GM18861 (cell line): ENCODE data around the gene TPX2.

Experiments used
- ATAC-seq: cut with Tn5 transposase; IDR thresholded peaks from one replicate; pipeline ENCODE4 v1.9.1; 2021; ENCODE audit not compliant: unreplicated experiment

Gene TPX2

DNA sequence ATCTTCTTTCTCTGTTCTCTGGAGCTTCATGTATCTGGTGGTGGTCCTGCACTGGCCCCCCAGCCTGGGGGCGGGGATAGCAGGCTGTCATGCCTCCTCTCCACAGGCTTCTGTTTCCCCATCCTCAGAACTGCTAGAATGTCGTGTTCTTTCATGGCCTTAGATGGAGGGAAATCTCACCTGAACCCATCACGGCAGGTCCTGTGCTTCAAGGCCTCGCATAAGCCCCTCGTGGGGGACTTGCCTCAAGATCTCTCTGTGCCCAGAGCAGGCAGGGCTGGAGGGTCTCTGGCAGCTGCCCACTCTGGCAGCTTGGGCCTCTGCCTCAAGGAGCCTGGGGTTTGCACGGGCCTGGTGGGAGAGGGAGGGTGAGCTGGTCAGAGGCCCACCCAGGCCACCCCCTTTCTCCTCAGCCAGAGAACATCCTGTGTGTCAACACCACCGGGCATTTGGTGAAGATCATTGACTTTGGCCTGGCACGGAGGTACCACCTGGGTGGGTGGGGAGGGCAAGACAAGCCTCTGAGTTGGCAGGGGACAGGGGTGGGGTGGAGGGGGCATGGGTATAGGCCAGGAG is 91.4 kb downstream of the TPX2 start:
- no peak for ATAC-seq

DNA sequence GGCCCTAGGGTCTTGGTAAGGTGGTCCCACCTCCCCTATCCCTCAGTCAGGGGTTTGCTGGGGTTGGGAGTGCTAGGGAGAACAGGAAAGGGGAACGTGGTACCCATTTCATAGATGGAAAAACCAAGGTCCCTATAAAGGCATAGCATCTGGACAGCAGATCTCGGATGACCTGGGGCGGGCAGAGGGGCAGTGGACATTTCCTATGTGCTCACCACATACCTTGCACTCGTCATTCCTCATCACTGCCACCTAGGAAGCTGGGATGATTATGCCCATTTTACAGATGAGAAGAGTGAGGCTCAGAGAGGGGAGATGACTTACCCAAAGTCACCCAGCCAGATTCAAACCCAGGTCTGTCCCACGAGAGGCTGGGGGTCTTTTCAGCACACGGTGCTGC is 92.1 kb downstream of the TPX2 start:
- ATAC-seq = no peak

- no peak for ATAC-seq
Measured at GRCh38 chr20:31831771-31832306, 92.7 kb downstream of the TPX2 start.

DNA sequence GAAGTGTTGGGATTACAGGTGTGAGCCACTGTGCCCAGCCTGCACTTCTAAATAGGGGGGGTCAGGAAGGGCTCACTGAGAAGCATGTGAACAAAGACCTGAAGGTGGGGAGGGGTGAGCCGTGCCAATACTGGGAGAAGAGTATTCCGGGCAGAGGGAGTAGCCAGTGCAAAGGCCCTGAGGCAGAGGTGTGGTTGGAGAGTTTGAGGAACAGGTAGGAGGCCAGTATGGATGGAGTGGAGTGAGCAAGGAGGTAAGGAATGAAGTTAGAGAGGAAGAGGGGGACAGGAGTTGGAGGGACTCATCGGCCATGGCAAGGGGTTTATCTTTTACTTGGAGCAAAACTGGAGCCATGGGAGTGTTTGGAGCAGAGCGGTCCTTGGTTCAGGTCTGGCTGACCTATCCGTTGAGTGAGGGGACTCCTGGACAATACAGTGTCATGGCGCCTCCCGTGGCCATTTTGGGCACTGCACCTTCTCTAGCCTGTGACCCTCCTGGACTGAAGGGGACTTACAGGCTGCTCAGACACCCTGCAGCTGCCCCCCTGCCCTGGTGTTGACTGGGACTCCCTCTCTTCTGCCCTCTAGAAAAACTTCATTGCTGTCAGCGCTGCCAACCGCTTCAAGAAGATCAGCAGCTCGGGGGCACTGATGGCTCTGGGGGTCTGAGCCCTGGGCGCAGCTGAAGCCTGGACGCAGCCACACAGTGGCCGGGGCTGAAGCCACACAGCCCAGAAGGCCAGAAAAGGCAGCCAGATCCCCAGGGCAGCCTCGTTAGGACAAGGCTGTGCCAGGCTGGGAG is 94.2 kb downstream of the TPX2 start:
- no peak for ATAC-seq

DNA sequence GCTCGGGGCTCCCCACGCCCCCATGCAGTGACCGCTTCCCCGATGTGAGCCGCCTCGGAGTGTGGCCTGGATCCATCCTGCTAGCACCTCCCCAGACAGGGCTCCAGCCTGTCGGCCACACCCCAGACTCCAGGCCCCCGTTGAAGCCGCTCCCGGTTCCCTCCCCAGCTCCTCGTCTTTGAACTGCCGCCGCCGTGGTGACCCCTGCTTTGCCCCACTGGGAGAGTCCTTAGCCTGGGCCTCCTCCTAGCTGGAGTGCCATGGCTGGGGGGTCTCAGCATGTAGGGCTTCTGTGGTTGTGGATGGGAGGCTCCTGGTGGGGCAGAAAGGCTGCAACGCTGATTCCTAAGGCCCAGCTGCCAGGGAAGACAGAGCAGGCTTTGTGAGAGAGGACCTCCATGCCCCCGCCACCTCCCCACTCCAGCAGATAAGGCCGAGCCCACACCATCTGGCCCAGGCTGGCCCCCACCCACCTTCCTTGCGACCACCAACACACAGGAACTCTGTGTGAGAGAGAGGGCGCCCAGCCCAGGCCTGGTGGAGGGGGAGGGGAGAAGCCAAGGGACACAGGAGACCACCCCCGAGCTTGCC is 94.9 kb downstream of the TPX2 start:
- ATAC-seq = no peak

GRCh38 chr20:31835554-31835953 is 96.5 kb downstream of the TPX2 start:
- no peak for ATAC-seq

DNA sequence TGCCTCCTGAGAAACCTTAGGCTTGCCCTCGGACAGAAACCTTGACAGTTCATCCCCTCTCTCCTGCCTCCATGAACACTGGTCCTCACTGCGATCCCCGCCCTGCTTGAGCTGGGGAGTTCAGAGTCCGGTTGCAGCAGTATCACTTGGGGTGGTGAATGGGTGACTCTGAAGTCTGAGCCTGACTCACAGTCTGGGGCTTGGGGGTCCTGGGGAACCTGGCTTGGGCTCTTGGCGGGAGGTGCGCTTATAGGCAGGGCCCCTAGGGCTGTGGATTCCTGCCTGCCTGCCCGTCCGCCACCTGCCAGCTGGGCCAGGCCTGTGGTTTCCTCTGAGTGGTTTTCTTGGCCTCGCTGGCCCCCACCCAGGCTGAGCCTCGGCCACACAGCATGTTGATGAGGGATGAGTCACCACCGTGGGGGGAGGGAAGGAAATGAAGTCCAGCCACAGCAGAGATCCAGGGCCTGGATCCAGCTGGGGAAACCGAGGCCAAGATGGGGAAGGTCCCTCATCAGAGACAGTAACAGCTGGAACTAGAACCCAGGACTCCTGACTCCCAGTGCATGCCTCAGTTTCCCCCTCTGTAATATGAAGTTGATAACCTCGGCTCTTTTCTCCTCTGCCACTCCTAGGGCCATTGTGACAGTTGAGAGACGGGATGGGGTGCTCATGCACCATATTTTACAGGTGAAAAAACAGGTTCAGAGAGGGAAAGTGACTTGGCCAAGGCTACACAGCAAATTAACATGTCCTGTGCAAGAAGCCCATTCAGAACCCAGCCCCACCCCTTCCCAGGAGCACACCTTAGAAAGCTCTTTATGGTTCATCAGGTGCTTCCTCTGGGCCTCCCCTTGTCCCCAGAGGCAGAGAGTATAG is 97.1 kb downstream of the TPX2 start:
- peak; percentile 78 for ATAC-seq

DNA sequence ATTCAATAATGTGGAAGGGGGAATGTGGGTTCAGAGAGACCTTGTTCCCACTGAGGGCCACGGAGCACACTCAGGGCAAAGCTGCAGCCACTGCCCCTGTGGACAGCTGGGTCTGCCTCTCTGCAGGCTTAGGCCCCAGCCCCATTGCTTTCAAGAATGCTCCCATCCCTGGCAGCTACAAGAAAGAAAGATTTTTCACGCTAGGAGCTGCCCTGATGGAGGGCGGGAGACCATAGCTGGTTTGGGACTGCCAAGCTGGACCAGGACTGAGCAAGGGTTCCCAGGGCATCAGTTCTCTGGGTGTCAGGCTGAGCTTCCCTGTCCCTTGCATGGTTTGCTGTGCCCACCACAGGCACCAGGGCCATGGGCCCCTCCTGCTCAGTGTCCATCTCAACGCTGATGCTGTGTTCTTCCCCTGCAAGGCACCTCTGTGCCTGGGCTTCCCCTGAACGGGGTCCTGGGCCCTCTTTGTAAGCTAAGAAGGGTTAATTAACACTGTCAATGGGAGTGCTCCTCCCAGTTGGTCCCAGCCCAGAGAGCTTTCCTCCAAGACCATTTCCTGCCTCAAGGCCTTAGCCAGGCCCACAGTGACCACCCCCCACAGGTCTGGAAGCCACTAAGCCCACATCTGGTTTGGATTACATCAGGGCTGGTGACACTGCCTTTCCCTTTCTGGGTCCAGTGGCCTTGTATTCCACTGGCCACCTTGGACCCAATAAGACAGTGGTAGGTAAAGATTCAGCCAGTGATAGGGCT is 97.9 kb downstream of the TPX2 start:
- no peak for ATAC-seq

- no peak for ATAC-seq
Measured at GRCh38 chr20:31837896-31838397, 98.9 kb downstream of the TPX2 start.

- no peak for ATAC-seq
Measured at GRCh38 chr20:31838646-31839292, 99.7 kb downstream of the TPX2 start.

- no peak for ATAC-seq
Measured at GRCh38 chr20:31839782-31840487, 100.8 kb downstream of the TPX2 start.

DNA sequence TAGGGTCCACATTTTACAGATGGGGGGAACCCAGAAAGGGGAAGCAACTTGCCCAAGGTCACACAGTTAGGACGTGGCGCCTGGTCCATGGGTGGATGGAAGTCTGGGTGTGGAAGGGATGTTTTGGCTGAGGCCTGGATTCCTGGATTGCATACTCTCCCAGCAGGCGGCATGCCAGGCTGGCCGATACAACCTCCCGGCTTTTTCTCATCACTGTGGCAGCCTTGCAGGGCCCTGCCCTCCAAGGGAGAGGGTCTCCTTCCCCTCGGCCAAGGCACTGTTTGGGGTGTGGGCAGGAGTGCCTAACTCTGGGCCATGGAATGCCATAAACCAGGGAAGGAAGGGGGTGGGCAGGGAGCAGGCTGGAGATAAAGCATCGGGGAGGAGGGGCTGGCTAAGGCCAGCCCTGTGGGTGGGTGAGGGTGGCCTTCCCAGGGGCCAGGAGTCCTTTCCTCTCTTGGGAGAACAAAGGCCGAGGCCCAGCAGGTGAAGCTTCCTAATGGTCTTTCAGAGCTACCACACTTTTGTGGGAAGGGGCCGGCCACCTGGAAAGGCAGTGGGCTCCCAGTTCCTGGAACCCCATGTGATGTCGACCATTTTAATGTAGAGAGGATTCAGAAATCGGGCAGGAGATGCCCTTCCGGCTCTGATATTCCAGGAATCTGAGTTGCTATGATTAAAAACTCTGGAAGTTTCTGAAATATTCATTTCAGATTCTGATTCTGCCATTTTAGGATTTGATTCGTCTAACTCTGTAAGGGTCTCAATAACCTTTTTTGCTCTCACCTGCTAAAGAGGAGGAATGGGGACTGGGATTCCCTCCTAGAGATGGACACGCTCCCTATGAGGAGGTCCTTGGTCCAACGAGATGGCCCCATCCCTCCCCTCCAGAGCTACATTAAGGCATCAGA is 102.1 kb downstream of the TPX2 start:
- no peak for ATAC-seq

DNA sequence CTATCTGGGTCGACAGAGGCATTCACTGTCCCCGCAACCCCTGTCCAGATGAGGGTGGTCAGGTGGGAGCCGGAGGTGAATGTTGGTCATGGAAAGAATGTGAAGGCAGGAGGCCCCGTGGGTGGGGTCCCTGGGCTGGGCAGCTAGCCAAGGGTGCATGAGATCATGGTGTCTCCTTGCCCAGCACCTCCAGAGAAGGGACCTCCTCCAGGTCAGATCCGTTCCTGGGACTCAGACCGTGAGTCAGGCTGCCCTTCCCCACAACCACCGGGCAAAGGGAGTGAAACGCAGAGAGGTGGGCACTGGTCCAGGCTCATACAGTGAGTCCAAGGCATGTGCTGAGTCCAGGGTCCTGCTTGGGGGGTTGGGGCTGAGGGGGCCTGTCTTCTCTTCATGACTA is 102.8 kb downstream of the TPX2 start:
- ATAC-seq = no peak

- ATAC-seq = no peak
Measured at GRCh38 chr20:31842471-31843157, 103.5 kb downstream of the TPX2 start.

DNA sequence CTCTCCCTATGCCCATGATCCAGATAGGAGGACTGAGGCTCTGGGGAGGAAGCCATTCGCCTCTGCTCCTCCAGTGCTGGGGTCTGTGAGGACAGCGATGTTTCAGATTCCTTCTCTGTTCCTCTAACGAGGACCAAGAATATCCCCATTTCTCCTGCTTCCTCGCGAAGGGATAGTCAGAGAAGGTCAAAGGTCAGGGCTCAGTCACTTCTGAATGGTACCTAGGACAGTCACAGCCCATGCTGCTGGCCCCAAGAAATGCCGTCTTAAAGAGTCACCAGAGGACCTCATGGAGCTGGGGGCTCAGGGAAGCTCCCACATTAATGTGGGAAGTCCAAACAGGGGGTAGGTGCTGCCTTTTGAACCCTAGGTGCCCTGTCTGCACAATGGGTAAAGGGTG is 104.2 kb downstream of the TPX2 start:
- ATAC-seq = no peak

DNA sequence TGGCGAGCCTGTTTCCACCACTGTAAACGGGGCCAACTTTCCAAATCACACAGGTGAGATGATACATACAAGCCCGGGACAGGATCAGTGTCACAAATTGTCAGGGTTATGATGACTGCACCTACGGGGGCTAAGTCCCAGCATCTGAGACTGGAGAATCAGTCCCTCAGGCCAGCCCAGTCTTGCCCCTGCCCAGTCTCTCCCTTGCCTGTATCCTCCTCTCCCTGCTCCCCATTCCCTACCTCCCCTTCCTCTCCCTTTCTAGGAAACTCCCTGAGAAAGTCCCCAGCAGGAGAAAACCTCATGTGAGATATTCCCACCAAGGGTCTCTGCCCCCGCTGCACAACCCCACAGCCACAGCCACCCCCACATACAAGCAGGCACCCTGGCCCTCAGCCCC is 104.8 kb downstream of the TPX2 start:
- no peak for ATAC-seq

DNA sequence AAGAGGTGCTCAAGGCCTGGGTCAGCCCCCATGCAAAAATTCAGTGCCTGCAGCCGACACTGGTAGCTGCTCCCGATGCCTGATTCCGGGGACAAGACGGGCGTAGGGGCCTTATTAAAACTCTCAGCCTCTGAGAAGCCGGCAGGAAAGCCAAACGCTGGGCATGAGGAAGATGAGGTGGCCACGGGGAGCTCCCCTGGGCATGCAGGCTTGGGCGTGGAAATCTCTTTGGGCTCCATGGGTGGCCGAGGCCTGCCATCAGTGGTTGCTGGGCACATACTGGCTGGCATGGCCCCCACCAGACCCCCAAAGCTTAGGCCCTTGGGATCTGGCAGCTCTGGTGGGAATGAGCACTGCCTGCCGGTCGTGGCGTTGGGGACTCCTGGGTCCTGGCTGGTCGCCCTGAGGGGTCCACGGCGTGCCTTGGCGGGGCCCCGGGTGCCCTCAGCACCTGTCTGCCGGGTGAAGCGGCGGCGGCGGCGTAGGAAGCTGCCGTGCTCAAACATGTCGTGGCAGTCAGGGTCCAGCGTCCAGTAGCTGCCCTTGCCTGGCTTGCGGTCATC is 105.7 kb downstream of the TPX2 start:
- no peak for ATAC-seq
